Hematopoietic multipotent progenitor cell treated with erythropoietin and hydrocortisone succinate and interleukin-3 and kit ligand, for 6 days (in vitro differentiated cells): Measurements from ENCODE around the gene RSRP1.
"Not testable (repeated sequence)": the region's sequence is repeated elsewhere in the genome, so short reads cannot be mapped to it uniquely, and the experiment has no call there.

ENCODE experiments used
- DNase-seq: peaks from one replicate; pipeline ENCODE4 v3.0.0-alpha.2; 2015

RSRP1 gene, protein sequence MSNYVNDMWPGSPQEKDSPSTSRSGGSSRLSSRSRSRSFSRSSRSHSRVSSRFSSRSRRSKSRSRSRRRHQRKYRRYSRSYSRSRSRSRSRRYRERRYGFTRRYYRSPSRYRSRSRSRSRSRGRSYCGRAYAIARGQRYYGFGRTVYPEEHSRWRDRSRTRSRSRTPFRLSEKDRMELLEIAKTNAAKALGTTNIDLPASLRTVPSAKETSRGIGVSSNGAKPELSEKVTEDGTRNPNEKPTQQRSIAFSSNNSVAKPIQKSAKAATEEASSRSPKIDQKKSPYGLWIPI

GRCh38 chr1:25247024-25247828 is at the start of gene RSRP1:
Gene RSRP1, minus strand, starts transcription at chr1:25247454. Its CDS starts 491 bp downstream, at chr1:25246963.
- DNase-seq, result peak; percentile 100

DNA sequence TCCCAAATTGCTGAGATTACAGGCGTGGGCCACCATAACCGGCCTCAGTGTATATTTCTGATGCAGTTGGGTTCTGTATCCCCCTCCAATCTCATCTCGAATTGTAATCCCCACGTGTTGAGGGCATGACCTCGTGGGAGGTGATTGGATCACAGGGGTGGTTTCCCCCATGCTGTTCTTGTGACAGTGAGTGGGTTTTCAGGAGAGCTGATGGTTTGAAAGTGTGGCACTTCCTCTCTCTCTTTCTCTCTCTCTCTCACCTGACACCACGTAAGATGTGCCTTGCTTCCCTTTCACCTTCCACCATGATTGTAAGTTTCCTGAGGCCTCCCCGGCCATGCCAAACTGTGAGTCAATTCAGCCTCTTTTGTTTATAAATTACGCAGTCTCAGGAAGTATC is 49.2 kb upstream of the RSRP1 start:
- not testable (repeated sequence) for DNase-seq

DNA sequence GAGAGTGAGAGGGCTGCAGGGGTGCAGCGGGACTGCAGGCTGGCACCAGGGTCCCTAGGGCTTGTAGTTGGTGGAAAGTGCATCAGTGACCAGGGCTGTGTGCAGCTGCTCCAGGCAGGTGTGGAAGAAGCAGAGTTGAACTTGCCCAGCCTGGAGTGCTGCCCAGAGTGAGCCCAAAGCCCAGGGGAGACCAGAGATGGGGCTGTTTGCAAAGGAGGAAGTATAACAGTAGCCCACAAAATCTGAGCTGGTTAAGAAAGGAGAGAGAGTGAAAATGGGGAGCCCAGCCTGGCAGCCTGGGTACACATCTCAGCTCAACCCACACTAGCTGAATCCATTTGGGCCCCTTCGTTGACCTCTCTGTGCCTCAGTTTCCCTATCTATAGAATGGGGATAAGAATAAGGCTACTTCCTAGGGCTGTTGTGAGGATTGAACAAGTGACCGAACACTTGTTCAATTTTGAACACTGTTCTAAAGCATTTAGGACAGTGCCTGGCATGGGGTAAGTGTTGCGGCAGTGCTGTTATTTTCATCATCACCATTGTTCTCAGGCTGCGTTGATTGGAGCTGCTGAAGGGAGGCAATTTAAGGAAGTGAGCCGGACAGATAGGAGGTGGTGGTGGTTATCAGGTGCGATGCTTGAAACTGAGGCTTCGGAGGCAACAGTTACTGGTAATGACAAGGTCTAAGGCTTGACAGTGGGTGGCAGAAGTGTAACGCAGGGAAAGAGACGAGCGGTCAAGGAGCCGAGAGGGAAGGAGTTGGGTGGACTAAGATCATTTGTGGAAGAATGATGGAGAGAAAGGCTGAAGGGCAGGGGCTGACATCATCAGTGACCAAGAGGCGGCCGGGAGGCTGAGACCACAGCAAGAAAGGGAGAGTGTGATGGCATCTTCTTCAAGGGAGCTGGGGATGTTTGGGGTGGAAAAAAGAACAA is 47.9 kb upstream of the RSRP1 start:
- not testable (repeated sequence) for DNase-seq

DNA sequence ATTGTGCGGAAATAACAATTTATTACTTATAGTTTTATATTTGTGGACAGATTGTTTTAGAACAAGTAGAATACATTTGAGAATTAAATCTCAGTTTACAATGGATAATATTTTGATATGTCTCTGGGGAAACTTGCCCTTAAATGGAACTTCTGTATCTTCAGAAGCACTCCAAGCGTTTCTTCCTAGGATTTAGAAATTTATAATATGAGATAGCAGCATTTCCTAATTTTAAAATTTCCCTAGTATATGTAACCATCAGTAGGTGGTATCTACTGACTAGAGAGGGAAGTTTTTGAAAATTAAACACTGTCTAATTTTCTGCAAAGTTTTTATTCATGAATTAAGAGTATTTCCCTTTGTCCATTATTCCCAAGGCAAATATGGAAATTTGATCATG is 46.2 kb upstream of the RSRP1 start:
- DNase-seq, result not testable (repeated sequence)

DNA sequence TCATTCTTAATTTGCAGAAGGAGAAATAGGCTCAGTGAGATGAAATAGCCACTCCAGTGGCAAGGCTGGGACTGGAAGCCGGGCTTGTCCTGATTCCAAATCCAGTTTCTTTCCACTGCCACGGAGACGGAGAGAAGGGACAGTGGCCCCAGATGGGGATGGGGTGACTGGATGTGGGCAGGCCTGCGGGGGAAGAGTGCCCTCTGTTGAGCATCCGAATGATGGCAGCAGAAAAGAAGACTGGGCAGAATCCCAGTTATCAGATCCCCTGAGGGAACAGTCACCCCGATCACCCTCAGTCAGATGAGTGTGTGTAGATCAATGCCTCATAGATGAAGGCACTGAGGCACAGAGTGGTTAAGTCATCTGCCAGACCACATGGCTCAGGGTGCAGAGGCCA is 42.8 kb upstream of the RSRP1 start:
- not testable (repeated sequence) for DNase-seq

- not testable (repeated sequence) for DNase-seq
These were observed 41.4 kb upstream of the RSRP1 start for GRCh38 chr1:25288573-25289101.

DNA sequence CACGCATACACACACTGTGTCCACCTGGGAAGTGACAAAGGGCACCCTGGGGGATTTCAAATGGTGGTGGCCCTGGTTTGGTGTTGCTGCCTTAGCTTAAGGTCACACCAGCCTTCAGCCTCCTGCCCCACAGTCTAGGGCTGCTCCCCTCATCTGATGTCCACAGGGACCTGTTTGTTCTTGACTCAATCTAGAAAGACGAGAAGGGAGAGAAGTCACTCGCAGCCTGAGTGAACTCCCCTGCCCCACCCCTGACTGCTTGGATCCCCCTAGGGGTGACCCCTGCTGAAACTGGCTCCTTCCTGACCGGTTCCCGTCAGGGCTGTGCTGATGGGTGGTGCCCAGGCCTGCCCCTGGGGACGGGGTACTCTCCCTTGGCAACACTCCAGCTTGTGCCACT is 39.9 kb upstream of the RSRP1 start:
- DNase-seq, result not testable (repeated sequence)

GRCh38 chr1:25285862-25286261 is 38.6 kb upstream of the RSRP1 start:
- not testable (repeated sequence) for DNase-seq

DNA sequence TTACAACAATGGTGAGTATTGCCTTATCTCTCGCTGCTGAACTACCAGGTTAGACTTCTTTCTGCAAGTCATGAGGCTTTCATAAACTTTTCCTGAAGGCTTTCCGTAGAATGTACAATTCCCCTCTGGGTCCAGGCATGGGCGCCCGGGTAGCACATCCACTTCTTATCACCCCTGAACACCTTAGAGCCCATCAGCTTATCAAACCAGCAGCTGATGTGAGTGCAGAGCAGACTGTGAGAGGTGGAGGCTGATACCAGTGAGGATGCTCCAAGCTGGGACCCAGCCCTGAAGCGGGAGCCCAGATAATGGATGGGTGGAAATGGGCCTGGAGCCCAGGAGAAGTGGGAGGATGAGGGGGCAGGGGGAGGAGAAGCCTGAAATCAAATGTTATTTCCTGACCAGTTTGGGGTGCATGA is 32.4 kb upstream of the RSRP1 start:
- peak; percentile 72 for DNase-seq

DNA sequence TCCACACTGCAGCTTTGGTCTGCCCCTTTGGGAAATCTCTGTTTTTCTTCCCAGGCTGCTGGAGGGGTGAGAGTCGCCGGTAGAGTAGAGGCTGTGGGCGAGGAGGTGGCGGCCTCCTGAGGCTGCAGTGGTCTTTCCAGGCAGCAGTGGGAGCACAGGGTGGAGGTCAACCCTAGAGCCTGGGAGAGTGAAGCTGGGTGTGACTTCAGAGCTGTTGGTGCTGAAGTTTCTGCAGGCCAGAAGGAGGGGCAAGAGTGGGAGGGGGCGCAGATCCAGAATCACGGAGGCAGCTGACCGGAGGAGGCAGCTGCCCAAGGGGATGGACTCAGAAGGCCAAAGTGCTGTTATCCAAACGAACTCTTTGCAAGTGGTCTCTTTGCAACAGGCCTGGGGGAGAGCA is 31.5 kb upstream of the RSRP1 start:
- DNase-seq, result not testable (repeated sequence)

GRCh38 chr1:25278358-25278757 is 31.1 kb upstream of the RSRP1 start:
- DNase-seq, result not testable (repeated sequence)

- DNase-seq, result not testable (repeated sequence)
These were observed 30.0 kb upstream of the RSRP1 start for GRCh38 chr1:25277295-25277694.

DNA sequence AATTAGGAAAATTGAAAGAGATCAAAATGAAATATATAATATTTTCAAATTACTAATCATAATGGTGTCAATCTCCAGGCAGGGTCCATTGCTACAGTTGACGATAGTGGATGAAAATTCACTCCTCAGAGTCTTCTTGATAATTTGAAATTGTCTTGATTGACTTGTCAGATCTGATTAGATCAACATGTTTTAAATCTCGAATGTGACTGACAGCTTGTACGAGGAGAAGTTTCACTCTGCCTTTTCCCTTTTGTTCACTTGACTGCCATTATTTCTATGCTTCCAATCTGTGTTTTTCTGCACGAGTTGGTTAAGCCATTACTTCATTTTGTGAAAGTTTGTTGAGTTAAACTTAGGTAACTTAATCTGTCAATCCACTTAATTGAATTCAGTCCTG is 28.4 kb upstream of the RSRP1 start:
- not testable (repeated sequence) for DNase-seq

GRCh38 chr1:25272238-25272637 is 25.0 kb upstream of the RSRP1 start, which contains the start of gene RHD:
Gene RHD, plus strand, starts transcription at chr1:25272509. Its CDS starts 39 bp downstream, at chr1:25272548.
- not testable (repeated sequence) for DNase-seq

DNA sequence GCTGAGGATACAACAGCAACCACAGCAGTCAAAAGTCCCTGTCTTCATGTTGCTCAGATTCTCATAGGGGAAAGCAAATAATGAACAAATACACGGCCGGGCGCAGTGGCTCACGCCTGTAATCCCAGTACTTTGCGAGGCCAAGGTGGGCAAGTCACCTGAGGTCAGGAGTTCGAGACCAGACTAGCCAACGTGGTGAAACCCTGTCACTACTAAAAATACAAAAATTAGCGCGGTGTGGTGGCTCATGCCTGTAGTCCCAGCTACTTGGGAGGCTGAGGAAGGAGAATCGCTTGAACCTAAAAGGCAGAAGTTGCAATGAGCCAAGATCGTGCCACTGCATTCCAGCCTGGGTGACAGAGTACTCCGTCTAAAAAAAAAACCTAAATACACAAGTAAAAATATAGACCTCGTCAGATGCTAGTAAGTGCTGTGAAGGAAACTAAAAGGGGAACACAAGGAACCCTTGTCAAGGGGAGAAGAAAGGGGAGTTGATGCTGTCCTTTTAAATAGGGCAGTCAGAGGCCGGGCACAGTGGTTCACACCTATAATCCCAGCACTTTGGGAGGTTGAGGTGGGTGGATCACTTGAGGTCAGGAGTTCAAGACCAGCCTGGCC is 21.0 kb upstream of the RSRP1 start:
- not testable (repeated sequence) for DNase-seq

- DNase-seq, result peak; percentile 75
These were observed 20.3 kb upstream of the RSRP1 start for GRCh38 chr1:25267288-25268142.

DNA sequence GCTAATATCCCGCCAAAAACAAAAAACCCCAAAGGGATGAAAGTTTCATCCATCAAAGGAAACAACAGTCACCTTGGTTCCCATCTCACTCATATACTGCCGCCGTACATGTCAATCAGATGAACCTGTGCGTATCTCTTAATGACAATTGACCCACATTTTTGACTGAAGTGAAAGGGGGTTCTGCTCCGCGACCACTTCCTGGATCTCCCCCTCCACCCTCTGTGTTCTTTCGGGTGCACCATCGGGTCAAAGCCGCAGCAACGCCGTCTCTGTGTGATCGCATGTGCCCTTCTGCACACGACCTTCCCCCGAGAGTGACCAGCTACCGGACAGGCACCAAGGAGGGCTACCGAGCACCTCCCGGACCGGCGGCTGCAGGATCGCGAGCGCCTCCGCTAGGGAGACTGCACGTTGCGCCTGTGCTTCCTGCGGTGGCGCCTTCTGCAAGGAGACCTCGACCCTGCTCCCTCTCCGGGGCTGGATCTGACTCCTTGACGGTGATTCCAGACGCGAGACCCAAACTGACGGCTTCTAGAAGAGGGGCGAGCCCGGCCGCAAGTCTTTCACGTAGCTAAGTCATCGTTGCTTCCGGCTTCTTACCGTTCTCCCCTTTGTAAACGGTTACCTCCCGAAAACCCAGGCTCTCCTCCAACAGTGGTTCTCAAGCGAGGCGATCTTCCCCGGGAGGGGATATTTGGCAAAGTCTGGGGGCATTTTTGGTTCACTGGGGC is 19.5 kb upstream of the RSRP1 start:
- DNase-seq, result peak; percentile 10

GRCh38 chr1:25260336-25260735 is 13.1 kb upstream of the RSRP1 start:
- not testable (repeated sequence) for DNase-seq

DNA sequence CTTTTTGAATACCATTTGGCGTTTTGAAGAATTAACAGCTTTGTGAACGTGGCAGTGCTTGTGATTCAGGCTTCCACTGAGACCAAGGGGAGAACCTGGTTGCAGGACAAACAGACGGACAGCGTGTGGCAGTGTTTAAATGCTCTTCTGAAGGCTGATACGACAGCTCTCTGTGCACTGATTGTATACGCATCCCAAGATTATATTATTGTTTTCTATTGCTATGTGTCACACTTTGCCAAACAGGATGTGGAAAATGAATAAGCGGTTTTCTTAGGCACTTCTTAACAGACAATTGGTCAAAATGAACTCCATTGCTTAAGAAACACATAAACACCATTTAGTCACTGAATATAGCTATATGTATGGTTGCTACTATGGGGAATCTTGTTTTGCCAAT is 12.6 kb upstream of the RSRP1 start:
- not testable (repeated sequence) for DNase-seq

DNA sequence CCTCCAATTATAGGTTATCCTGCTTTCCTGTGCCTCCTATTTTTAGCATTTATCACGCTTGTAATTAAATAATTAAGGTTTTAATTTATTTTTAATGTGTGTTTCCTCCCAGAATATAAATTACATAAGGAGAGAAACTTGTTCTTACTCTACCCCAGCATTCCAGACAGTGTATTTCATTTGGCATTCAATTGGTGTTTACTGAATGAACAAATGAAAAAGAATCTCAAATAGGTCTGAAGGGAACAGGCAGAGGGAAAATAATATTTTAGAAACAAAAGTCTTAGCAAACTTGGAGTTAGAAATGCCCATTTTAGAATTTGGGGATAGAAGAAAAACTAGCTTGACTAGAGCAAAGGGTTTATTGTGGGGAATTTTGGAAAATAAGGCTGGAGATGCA is 9.9 kb upstream of the RSRP1 start:
- DNase-seq, result no peak
